ENCODE results near the gene MOB2. TPM values are rescaled to one million over a fixed set of nuclear protein-coding genes. Genes with fewer than 3 reads are reported as not detected.

The MOB2 gene
- total RNA-seq, 4 donors from 2014 or later = 21.1 to 71.5 (median 48.3) TPM

DNA sequence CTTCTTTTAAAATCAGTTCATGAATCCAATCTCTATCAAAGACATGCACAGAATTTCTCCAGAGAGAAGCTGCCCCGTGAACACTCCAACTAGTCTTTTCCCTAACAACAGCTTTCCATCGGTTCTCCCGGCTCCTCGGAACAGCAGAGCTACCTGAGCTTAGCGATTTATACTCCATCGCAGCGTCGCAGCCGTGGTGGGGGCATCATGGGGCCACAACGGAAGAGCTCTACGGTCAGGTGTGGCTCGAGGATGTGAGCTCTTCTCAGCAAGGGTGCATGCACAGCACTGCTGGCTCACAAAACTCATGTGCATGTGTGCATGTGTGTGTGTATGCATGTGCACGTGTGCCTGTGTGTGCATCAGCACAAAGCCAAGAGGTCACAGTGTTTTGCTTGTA, 11.7 kb upstream of the MOB2 start:
- in situ Hi-C loops (cut with MboI; ENCODE audit: low sequenced_read_pairs in 4 of 4) (no loop called here), intact Hi-C loops (cut with DNase I; ENCODE audit: low total_unique reads) (no loop called here)
- no peak for ATAC-seq
- Histone ChIP-seq H3K27me3 (no peaks in the 10 kb centered on the region), H3K36me3 (no peaks in the 10 kb centered on the region), H3K4me1 (peaks cover 46 to 49% of the 10 kb centered on the region in 2 donors), H3K27ac (no peak overlapping the region), H3K4me3 (no peak overlapping the region), H3K9me3 (no peaks in the 10 kb centered on the region)
- no peak for DNase-seq
- TF ChIP-seq, protein P1, sequence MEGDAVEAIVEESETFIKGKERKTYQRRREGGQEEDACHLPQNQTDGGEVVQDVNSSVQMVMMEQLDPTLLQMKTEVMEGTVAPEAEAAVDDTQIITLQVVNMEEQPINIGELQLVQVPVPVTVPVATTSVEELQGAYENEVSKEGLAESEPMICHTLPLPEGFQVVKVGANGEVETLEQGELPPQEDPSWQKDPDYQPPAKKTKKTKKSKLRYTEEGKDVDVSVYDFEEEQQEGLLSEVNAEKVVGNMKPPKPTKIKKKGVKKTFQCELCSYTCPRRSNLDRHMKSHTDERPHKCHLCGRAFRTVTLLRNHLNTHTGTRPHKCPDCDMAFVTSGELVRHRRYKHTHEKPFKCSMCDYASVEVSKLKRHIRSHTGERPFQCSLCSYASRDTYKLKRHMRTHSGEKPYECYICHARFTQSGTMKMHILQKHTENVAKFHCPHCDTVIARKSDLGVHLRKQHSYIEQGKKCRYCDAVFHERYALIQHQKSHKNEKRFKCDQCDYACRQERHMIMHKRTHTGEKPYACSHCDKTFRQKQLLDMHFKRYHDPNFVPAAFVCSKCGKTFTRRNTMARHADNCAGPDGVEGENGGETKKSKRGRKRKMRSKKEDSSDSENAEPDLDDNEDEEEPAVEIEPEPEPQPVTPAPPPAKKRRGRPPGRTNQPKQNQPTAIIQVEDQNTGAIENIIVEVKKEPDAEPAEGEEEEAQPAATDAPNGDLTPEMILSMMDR (IDR thresholded peaks at IDR 0.05 in 4 of 5, conservative IDR thresholded peaks at IDR 0.05 in 1 of 5) = no peak
- TF ChIP-seq POLR2A (IDR thresholded peaks at IDR 0.05) = no peak

DNA sequence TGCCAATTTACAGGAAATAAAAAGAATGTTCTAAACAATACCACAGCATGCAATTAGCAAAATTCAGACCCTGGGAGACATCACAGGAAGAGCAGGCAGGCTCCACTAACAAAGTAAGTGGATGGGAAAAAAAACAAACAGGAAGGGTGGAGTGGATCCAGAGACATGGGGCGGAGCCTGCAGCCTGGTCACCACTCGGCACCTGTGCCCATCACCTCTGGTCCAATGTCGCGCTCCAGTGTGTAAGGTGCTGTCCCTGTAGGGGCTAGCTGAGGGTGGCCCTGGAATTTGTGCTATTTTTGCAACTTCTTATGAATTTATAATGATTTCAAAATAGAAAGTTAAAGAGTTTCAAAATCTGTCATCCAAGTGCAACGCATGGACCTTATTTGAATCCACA, 11.0 kb upstream of the MOB2 start:
- Histone ChIP-seq H3K27me3 (no peaks in the 10 kb centered on the region), H3K4me1 (peaks cover 39 to 43% of the 10 kb centered on the region in 2 donors), H3K4me3 (no peak overlapping the region), H3K36me3 (no peaks in the 10 kb centered on the region), H3K27ac (no peak overlapping the region), H3K9me3 (no peaks in the 10 kb centered on the region)
- TF ChIP-seq, protein P1 (IDR thresholded peaks at IDR 0.05 in 4 of 5, conservative IDR thresholded peaks at IDR 0.05 in 1 of 5) = no peak
- TF ChIP-seq POLR2A (IDR thresholded peaks at IDR 0.05) = no peak
- in situ Hi-C loops (cut with MboI; ENCODE audit: low sequenced_read_pairs in 4 of 4) (no loop called here), intact Hi-C loops (cut with DNase I; ENCODE audit: low total_unique reads) (no loop called here)
- ATAC-seq (no peak), DNase-seq (no peak)

DNA sequence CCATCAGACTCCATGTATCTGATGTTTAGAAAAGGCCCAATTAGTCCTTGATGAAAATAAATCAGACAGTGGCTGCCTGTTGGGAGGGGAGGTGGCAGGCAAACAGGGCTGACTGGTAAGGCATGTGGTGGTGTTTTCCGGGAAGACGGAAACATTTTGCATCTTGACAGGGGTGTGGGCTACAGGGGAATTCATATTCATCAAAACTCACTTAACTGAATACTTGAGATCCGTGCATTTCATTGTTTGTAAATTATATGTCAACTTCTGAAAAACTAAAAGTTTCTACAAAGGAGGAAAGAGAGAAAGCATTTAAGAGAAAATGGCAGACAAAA, 10.1 kb upstream of the MOB2 start:
- H3K4me3 ChIP-seq = no peak overlapping the region
- peaks cover 35 to 36% of the 10 kb centered on the region in 2 donors for H3K4me1 ChIP-seq
- no peak for ATAC-seq
- intact Hi-C loops (cut with DNase I; ENCODE audit: low total_unique reads) = no loop called here
- no peaks in the 10 kb centered on the region for H3K36me3 ChIP-seq
- no peak overlapping the region for H3K27ac ChIP-seq
- H3K9me3 ChIP-seq = no peaks in the 10 kb centered on the region
- TF ChIP-seq, protein P1 (IDR thresholded peaks at IDR 0.05 in 4 of 5, conservative IDR thresholded peaks at IDR 0.05 in 1 of 5) = no peak
- no peak for TF ChIP-seq POLR2A (IDR thresholded peaks at IDR 0.05)
- no peak for DNase-seq
- in situ Hi-C loops (cut with MboI; ENCODE audit: low sequenced_read_pairs in 4 of 4) = no loop called here
- H3K27me3 ChIP-seq = no peaks in the 10 kb centered on the region

DNA sequence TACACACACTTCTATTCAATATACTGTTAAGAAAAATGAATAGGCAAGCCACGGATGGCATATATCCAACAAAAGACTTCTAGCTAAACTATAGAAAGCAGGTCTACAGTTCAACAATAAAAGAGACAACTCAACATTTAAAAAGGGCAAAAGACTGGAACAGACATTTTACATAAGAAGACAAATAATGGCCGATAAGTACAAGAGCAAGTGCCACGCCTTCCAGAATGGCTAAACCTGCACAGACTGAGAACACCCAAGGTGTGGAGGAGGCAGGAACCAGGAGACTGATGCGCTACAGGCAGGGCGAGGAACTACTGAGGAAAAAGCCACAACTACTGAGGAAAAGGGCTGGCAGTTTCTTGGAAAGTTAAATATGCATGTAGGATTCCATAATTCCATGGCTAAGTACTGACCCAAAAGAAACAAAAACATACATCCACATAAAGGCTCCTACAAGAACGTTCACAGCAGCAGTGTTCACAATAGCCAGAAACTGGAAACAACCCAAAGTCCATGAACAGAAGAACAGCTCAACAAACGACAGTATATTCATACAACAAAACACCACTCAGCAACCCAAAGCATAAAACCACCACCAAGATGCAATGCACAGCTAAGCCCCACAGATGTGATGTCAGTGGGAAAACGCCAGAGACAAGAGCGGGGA, 9.6 kb upstream of the MOB2 start:
- DNase-seq (no peak), ATAC-seq (no peak)
- H3K27ac ChIP-seq = no peak overlapping the region
- H3K27me3 ChIP-seq = no peaks in the 10 kb centered on the region
- no peak overlapping the region for H3K4me3 ChIP-seq
- in situ Hi-C loops (cut with MboI; ENCODE audit: low sequenced_read_pairs in 4 of 4) (no loop called here), intact Hi-C loops (cut with DNase I; ENCODE audit: low total_unique reads) (no loop called here)
- H3K4me1 ChIP-seq = peaks cover 30 to 34% of the 10 kb centered on the region in 2 donors
- no peaks in the 10 kb centered on the region for H3K9me3 ChIP-seq
- H3K36me3 ChIP-seq = no peaks in the 10 kb centered on the region
- TF ChIP-seq POLR2A (IDR thresholded peaks at IDR 0.05) = no peak
- TF ChIP-seq, protein P1 (IDR thresholded peaks at IDR 0.05 in 4 of 5, conservative IDR thresholded peaks at IDR 0.05 in 1 of 5) = no peak

DNA sequence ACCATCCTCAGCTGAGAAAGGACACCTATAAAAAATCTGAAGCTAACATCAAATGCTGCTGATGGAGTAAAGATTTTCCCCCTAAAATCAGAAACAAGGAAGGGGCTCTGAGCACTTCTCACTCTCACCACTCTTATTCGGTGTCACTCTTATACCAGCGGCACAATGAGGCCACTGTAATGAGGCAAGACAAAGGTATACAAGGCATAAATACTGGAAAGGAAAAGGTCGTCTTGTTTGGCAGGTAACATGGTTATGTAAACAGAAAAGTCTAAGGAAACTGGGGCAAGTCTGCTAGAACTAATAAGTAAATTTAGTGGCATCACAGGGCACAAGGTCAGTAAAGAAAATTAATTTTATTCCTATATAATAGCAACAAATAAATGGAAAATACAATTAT, 8.1 kb upstream of the MOB2 start:
- no peak overlapping the region for H3K4me3 ChIP-seq
- no peaks in the 10 kb centered on the region for H3K27me3 ChIP-seq
- in situ Hi-C loops (cut with MboI; ENCODE audit: low sequenced_read_pairs in 4 of 4) = no loop called here
- no peak for ATAC-seq
- no peak overlapping the region for H3K27ac ChIP-seq
- no peaks in the 10 kb centered on the region for H3K9me3 ChIP-seq
- no peaks in the 10 kb centered on the region for H3K36me3 ChIP-seq
- intact Hi-C loops (cut with DNase I; ENCODE audit: low total_unique reads) = no loop called here
- DNase-seq = no peak
- TF ChIP-seq, protein P1 (IDR thresholded peaks at IDR 0.05 in 4 of 5, conservative IDR thresholded peaks at IDR 0.05 in 1 of 5) = no peak
- no peak for TF ChIP-seq POLR2A (IDR thresholded peaks at IDR 0.05)
- H3K4me1 ChIP-seq = peaks cover 22 to 28% of the 10 kb centered on the region in 2 donors

Data from gastrocnemius medialis (tissue), 4 donors.